SK-N-SH treated with all-trans-retinoic acid at 6 μM for 48 hours (cell line): ENCODE data around the gene SETD3.
"Not testable (repeated sequence)": the region's sequence is repeated elsewhere in the genome, so short reads cannot be mapped to it uniquely, and the experiment has no call there.

Experiments
- ATAC-seq: fragments of 200-7000 bp; cut with Tn5 transposase; 3 replicates; pipeline ENCODE4 v1.9.1; 2020; ENCODE audit warnings: mild to moderate bottlenecking, moderate library complexity
- ARNTL ChIP-seq: fragments of 450-650 bp; formaldehyde crosslinking; IDR thresholded peaks from 2 replicates; pipeline ENCODE4 v1.5.0; 2020; ENCODE audit warnings: low read depth, mild to moderate bottlenecking, moderate library complexity, borderline replicate concordance
- BACH2 ChIP-seq: fragments of 250-450 bp; sonication (Bioruptor Pico); IDR thresholded peaks from 2 replicates; pipeline ENCODE4 v1.9.0; 2021; ENCODE audit warnings: mild to moderate bottlenecking, borderline replicate concordance
- CREB5 ChIP-seq: fragments of 250-450 bp; sonication (Bioruptor Pico); IDR thresholded peaks from 2 replicates; pipeline ENCODE4 v1.5.1; 2020; ENCODE audit warnings: low read depth, mild to moderate bottlenecking, moderate library complexity
- CSDC2 ChIP-seq: fragments of 250-450 bp; sonication (Bioruptor Pico); IDR thresholded peaks from 2 replicates; pipeline ENCODE4 v1.5.0; 2020; ENCODE audit warnings: mild to moderate bottlenecking, moderate library complexity
- GLIS3 ChIP-seq: fragments of 250-450 bp; sonication (Bioruptor Pico); IDR thresholded peaks from 2 replicates; pipeline ENCODE4 v1.5.0; 2020; ENCODE audit warnings: mild to moderate bottlenecking, moderate library complexity
- ISL1 ChIP-seq: fragments of 250-450 bp; sonication (Bioruptor Pico); IDR thresholded peaks from 2 replicates; pipeline ENCODE4 v2.1.2; 2022; ENCODE audit warnings: mild to moderate bottlenecking, moderate library complexity
- OSR1 ChIP-seq: fragments of 250-450 bp; sonication (Bioruptor Pico); IDR thresholded peaks from 2 replicates; pipeline ENCODE4 v1.8.0; 2022; ENCODE audit warnings: moderate library complexity, mild to moderate bottlenecking, inconsistent platforms
- PATZ1 ChIP-seq: fragments of 250-450 bp; sonication (Bioruptor Pico); IDR thresholded peaks from 2 replicates; pipeline ENCODE4 v1.8.0; 2020; ENCODE audit warnings: mild to moderate bottlenecking, moderate library complexity, borderline replicate concordance
- PPARA ChIP-seq: fragments of 250-450 bp; sonication (Bioruptor Pico); IDR thresholded peaks from 2 replicates; pipeline ENCODE4 v1.5.0; 2020; ENCODE audit warnings: mild to moderate bottlenecking, borderline replicate concordance
- RARB ChIP-seq: fragments of 250-450 bp; sonication (Bioruptor Pico); IDR thresholded peaks from 2 replicates; pipeline ENCODE4 v1.8.0; 2021; ENCODE audit warnings: mild to moderate bottlenecking, moderate library complexity
- SNAI2 ChIP-seq: fragments of 250-450 bp; sonication (Bioruptor Pico); IDR thresholded peaks from 2 replicates; pipeline ENCODE4 v1.5.0; 2020; ENCODE audit warnings: mild to moderate bottlenecking, moderate library complexity
- TCF4 ChIP-seq: fragments of 250-450 bp; sonication (Bioruptor Pico); IDR thresholded peaks from 2 replicates; pipeline ENCODE4 v1.8.0; 2021; ENCODE audit warnings: mild to moderate bottlenecking, moderate library complexity, borderline replicate concordance
- TOX ChIP-seq: fragments of 250-450 bp; sonication (Bioruptor Pico); IDR thresholded peaks from 2 replicates; pipeline ENCODE4 v1.8.0; 2021; ENCODE audit warnings: mild to moderate bottlenecking, moderate library complexity, borderline replicate concordance
- TSHZ2 ChIP-seq: fragments of 250-450 bp; sonication (Bioruptor Pico); IDR thresholded peaks from 2 replicates; pipeline ENCODE4 v1.5.0; 2020; ENCODE audit warnings: mild to moderate bottlenecking, moderate library complexity
- ZFP3 ChIP-seq: fragments of 250-450 bp; sonication (Bioruptor Pico); IDR thresholded peaks from 2 replicates; pipeline ENCODE4 v1.5.0; 2020; ENCODE audit warnings: mild to moderate bottlenecking, moderate library complexity
- ZFP30 ChIP-seq: fragments of 450-650 bp; formaldehyde crosslinking; IDR thresholded peaks from 2 replicates; pipeline ENCODE4 v1.5.0; 2022; ENCODE audit warnings: mild to moderate bottlenecking, moderate library complexity
- ZNF565 ChIP-seq: fragments of 450-650 bp; formaldehyde crosslinking; conservative IDR thresholded peaks from 2 replicates; pipeline ENCODE4 v1.5.0; 2020; ENCODE audit warnings: low read depth, mild to moderate bottlenecking, moderate library complexity
- ZNF70 ChIP-seq: fragments of 450-650 bp; formaldehyde crosslinking; IDR thresholded peaks from 2 replicates; pipeline ENCODE4 v1.5.0; 2020; ENCODE audit warnings: mild to moderate bottlenecking, moderate library complexity
- ZNF8 ChIP-seq: fragments of 450-650 bp; formaldehyde crosslinking; IDR thresholded peaks from 2 replicates; pipeline ENCODE4 v1.5.0; 2020; ENCODE audit warnings: mild to moderate bottlenecking, moderate library complexity
- TF ChIP-seq, protein P1 (sequence below): fragments of 250-450 bp; sonication (Bioruptor Pico); IDR thresholded peaks from 2 replicates; pipeline ENCODE4 v1.8.0; 2021; ENCODE audit warnings: low read depth, mild to moderate bottlenecking, moderate library complexity, borderline replicate concordance
- TF ChIP-seq, protein P2 (sequence below): fragments of 250-450 bp; sonication (Bioruptor Pico); IDR thresholded peaks from 2 replicates; pipeline ENCODE4 v1.5.1; 2021; ENCODE audit warnings: mild to moderate bottlenecking, moderate library complexity

SETD3 gene

GRCh38 chr14:99349721-99350495 lies 130.8 kb downstream of the SETD3 start:
- no peak for ATAC-seq
- no peak for TF ChIP-seq ZFP3 (CRISPR knock-in tag)
- no peak for TF ChIP-seq ZFP30
- no peak for TF ChIP-seq GLIS3
- no peak for TF ChIP-seq OSR1
- TF ChIP-seq ARNTL (CRISPR knock-in tag) = no peak
- no peak for TF ChIP-seq ZNF8 (CRISPR knock-in tag)
- TF ChIP-seq TSHZ2 (CRISPR knock-in tag) = no peak
- no peak for TF ChIP-seq SNAI2 (CRISPR knock-in tag)
- TF ChIP-seq ZNF70 (CRISPR knock-in tag) = no peak
- TF ChIP-seq TCF4 (CRISPR knock-in tag) = no peak
- no peak for TF ChIP-seq CREB5 (CRISPR knock-in tag)
- TF ChIP-seq, protein P1, sequence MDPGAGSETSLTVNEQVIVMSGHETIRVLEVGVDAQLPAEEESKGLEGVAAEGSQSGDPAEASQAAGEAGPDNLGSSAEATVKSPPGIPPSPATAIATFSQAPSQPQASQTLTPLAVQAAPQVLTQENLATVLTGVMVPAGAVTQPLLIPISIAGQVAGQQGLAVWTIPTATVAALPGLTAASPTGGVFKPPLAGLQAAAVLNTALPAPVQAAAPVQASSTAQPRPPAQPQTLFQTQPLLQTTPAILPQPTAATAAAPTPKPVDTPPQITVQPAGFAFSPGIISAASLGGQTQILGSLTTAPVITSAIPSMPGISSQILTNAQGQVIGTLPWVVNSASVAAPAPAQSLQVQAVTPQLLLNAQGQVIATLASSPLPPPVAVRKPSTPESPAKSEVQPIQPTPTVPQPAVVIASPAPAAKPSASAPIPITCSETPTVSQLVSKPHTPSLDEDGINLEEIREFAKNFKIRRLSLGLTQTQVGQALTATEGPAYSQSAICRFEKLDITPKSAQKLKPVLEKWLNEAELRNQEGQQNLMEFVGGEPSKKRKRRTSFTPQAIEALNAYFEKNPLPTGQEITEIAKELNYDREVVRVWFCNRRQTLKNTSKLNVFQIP = no peak
- no peak for TF ChIP-seq ZNF565
- TF ChIP-seq PPARA (CRISPR knock-in tag) = no peak
- no peak for TF ChIP-seq PATZ1 (CRISPR knock-in tag)
- TF ChIP-seq, protein P2, sequence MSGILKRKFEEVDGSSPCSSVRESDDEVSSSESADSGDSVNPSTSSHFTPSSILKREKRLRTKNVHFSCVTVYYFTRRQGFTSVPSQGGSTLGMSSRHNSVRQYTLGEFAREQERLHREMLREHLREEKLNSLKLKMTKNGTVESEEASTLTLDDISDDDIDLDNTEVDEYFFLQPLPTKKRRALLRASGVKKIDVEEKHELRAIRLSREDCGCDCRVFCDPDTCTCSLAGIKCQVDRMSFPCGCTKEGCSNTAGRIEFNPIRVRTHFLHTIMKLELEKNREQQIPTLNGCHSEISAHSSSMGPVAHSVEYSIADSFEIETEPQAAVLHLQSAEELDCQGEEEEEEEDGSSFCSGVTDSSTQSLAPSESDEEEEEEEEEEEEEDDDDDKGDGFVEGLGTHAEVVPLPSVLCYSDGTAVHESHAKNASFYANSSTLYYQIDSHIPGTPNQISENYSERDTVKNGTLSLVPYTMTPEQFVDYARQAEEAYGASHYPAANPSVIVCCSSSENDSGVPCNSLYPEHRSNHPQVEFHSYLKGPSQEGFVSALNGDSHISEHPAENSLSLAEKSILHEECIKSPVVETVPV (CRISPR knock-in tag) = no peak
- no peak for TF ChIP-seq TOX (CRISPR knock-in tag)
- no peak for TF ChIP-seq ISL1 (CRISPR knock-in tag)
- TF ChIP-seq RARB (CRISPR knock-in tag) = no peak
- TF ChIP-seq CSDC2 (CRISPR knock-in tag) = no peak

- TF ChIP-seq ZNF70 (CRISPR knock-in tag) (no peak), GLIS3 (no peak), ZNF8 (CRISPR knock-in tag) (no peak), TCF4 (CRISPR knock-in tag) (no peak), ZFP30 (no peak), BACH2 (no peak), TSHZ2 (CRISPR knock-in tag) (no peak), TOX (CRISPR knock-in tag) (no peak), ISL1 (CRISPR knock-in tag) (no peak)
- ATAC-seq = no peak
These were observed 131.6 kb downstream of the SETD3 start for GRCh38 chr14:99348816-99349614.

GRCh38 chr14:99348231-99348630 lies 132.4 kb downstream of the SETD3 start:
- not testable (repeated sequence) for ATAC-seq
